ENCODE results near the gene DCAKD.

Gene DCAKD

GRCh38 chr17:45038728-45039634 is 12.5 kb downstream of the DCAKD start:
- H3K27ac ChIP-seq: no peak overlapping the region
- TF ChIP-seq ZFX (IDR thresholded peaks at IDR 0.05; ENCODE audit: borderline replicate concordance) (no peak), CTCF (IDR thresholded peaks at IDR 0.05) (no peak)

- TF ChIP-seq CTCF (IDR thresholded peaks at IDR 0.05) (no peak), ZFX (IDR thresholded peaks at IDR 0.05; ENCODE audit: borderline replicate concordance) (no peak)
- H3K27ac ChIP-seq: peak overlapping the region; percentile 38; the same call in 1 of the 2 replicates
These were observed 14.7 kb downstream of the DCAKD start for GRCh38 chr17:45036691-45037090.

GRCh38 chr17:45035848-45036247 is 15.6 kb downstream of the DCAKD start:
- TF ChIP-seq CTCF (IDR thresholded peaks at IDR 0.05): no peak
- TF ChIP-seq ZFX (IDR thresholded peaks at IDR 0.05; ENCODE audit: borderline replicate concordance): no peak
- no peak overlapping the region for H3K27ac ChIP-seq

- TF ChIP-seq ZFX (IDR thresholded peaks at IDR 0.05; ENCODE audit: borderline replicate concordance) (no peak), CTCF (IDR thresholded peaks at IDR 0.05) (no peak)
- H3K27ac ChIP-seq: no peak overlapping the region
These were observed 16.8 kb downstream of the DCAKD start for GRCh38 chr17:45034599-45034998.

- no peak for TF ChIP-seq CTCF (IDR thresholded peaks at IDR 0.05)
- no peak for TF ChIP-seq ZFX (IDR thresholded peaks at IDR 0.05; ENCODE audit: borderline replicate concordance)
- H3K27ac ChIP-seq: no peak overlapping the region
These were observed 19.3 kb downstream of the DCAKD start for GRCh38 chr17:45032174-45032541.

GRCh38 chr17:45031231-45032173 is 19.9 kb downstream of the DCAKD start:
- no peak overlapping the region for H3K27ac ChIP-seq
- TF ChIP-seq ZFX (IDR thresholded peaks at IDR 0.05; ENCODE audit: borderline replicate concordance): no peak
- TF ChIP-seq CTCF (IDR thresholded peaks at IDR 0.05): no peak

Data from 22Rv1 (cell line).